Kidney (tissue), 14 donors: ENCODE measurements around the gene MIS12. TPM values are rescaled to one million over a fixed set of nuclear protein-coding genes. Genes with fewer than 3 reads are reported as not detected.

ENCODE experiments used
- DNase-seq, 5 donors: peaks; one replicate each; pipeline ENCODE4 v3.0.0-alpha.2; 2013 to 2020
- FAIRE-seq: peaks from 2 replicates; lab custom pipeline; 2012; peaks lifted over from hg19 to GRCh38; lab: Jason Lieb, UNC
- H3K27ac ChIP-seq, 2 donors: one replicate each; pipeline ENCODE4 v1.7.0; 2013; ENCODE audit warnings: low read depth in 2 of 2, low read length in 2 of 2, inconsistent platforms in 1 of 2
- H3K27me3 ChIP-seq: one replicate; pipeline ENCODE4 v1.7.1; 2013; ENCODE audit warnings: low read length, inconsistent platforms; ENCODE audit not compliant: control insufficient read depth, insufficient read depth
- H3K36me3 ChIP-seq, 3 donors: one replicate each; pipeline versions ENCODE4 v1.7.0 to v1.7.1; 2013; ENCODE audit warnings: low read length in 3 of 3, control low read depth in 1 of 3, inconsistent platforms in 1 of 3; ENCODE audit not compliant: insufficient read depth in 3 of 3, control insufficient read depth in 2 of 3
- H3K4me1 ChIP-seq, 3 donors: one replicate each; pipeline versions ENCODE4 v1.7.0 to v1.7.1; 2013; ENCODE audit warnings: low read length in 3 of 3, inconsistent platforms in 1 of 3, low read depth in 1 of 3; ENCODE audit not compliant: control insufficient read depth in 2 of 3, insufficient read depth in 2 of 3
- H3K4me3 ChIP-seq, 3 donors: one replicate each; pipeline versions ENCODE4 v1.7.0 to v1.8.1; 2013; ENCODE audit warnings: low read length in 3 of 3, control low read depth in 1 of 3, inconsistent platforms in 1 of 3
- H3K9ac ChIP-seq, 3 donors: one replicate each; pipeline versions ENCODE4 v1.7.0 to v1.7.1; 2013; ENCODE audit warnings: low read length in 3 of 3, control low read depth in 1 of 3, inconsistent platforms in 1 of 3
- H3K9me3 ChIP-seq, 3 donors: one replicate each; pipeline versions ENCODE4 v1.7.0 to v1.7.1; 2013; ENCODE audit warnings: low read length in 3 of 3, control low read depth in 1 of 3, inconsistent platforms in 1 of 3; ENCODE audit not compliant: control insufficient read depth in 2 of 3, insufficient read depth in 1 of 3
- CTCF ChIP-seq: IDR thresholded peaks from 3 replicates; pipeline ENCODE4 v1.5.1; 2012; ENCODE audit warnings: mild to moderate bottlenecking, moderate library complexity, borderline replicate concordance; ENCODE audit not compliant: insufficient read depth; ENCODE audit errors: extremely low read depth
- intact Hi-C: fragments of 100-400 bp; cut with DNase I; formaldehyde crosslinking; loops from one replicate; pipeline ENCODE4 v1.11.1; 2022
- polyA plus RNA-seq: library from polyadenylated mRNA; stranded (reverse); fragments of 350-450 nt; fragmentation: Illumina TruSeq; extraction: RNeasy Lipid Tissue Mini Kit (QIAGEN cat#74804); gene quantifications from one replicate; pipeline ENCODE4 v1.2.3, GENCODE V29; 2014; ENCODE audit warnings: low read depth, low replicate concordance; ENCODE audit not compliant: insufficient read depth
- total RNA-seq: library from RNA; stranded (reverse); fragmentation: NEBNext Ultra II Directional; extraction: Animal tissue kit (Norgen Biotek cat#: 25700); gene quantifications from one replicate; pipeline ENCODE4 v1.2.1, GENCODE V29; 2021
- donor health status: control.
- donor health status: control.
- donor health status: control.
- donor health status: control.
- donor health status: control.
- donor health status: DM: yes; HTN: yes; CAD: no.
- donor health status: Normal renal cell carcinoma (clear cell type).

Gene MIS12
- total and polyA plus RNA-seq, 2 donors from 2014 or later, result 9.6 to 17.4 TPM

- DNase-seq (no peak), FAIRE-seq (no peak)
- Histone ChIP-seq H3K4me3 (no peak overlapping the region), H3K4me1 (peaks cover 0 to 5% (median 5%) of the 10 kb centered on the region in 3 donors), H3K27me3 (no peaks in the 10 kb centered on the region), H3K9me3 (no peaks in the 10 kb centered on the region), H3K27ac (no peak overlapping the region), H3K36me3 (peaks cover 0 to 18% (median 16%) of the 10 kb centered on the region in 3 donors), H3K9ac (no peak overlapping the region)
- intact Hi-C loops, result no loop called here
- no peak for TF ChIP-seq CTCF
Observed at GRCh38 chr17:5444209-5444608, 42.2 kb upstream of the MIS12 start.

- peaks cover 3 to 26% (median 20%) of the 10 kb centered on the region in 3 donors for H3K36me3 ChIP-seq
- no peak for DNase-seq
- FAIRE-seq, result no peak
- no peaks in the 10 kb centered on the region for H3K27me3 ChIP-seq
- H3K4me1 ChIP-seq, result no peaks in the 10 kb centered on the region
- H3K9me3 ChIP-seq, result no peaks in the 10 kb centered on the region
- no peak overlapping the region for H3K27ac ChIP-seq
- TF ChIP-seq CTCF, result no peak
- H3K9ac ChIP-seq, result no peak overlapping the region
- no peak overlapping the region for H3K4me3 ChIP-seq
- intact Hi-C loops, result no loop called here
Observed at GRCh38 chr17:5446786-5447185, 39.6 kb upstream of the MIS12 start.

GRCh38 chr17:5464717-5465507 lies 21.5 kb upstream of the MIS12 start:
- no peak for TF ChIP-seq CTCF
- no peak overlapping the region for H3K4me3 ChIP-seq
- no peak overlapping the region for H3K27ac ChIP-seq
- intact Hi-C loops, result no loop called here
- H3K9ac ChIP-seq, result no peak overlapping the region
- H3K9me3 ChIP-seq, result no peaks in the 10 kb centered on the region
- DNase-seq (no peak), FAIRE-seq (no peak)
- H3K27me3 ChIP-seq, result no peaks in the 10 kb centered on the region
- peaks cover 0 to 8% (median 0%) of the 10 kb centered on the region in 3 donors for H3K4me1 ChIP-seq
- H3K36me3 ChIP-seq, result peaks cover 0 to 6% (median 4%) of the 10 kb centered on the region in 3 donors
